ENCODE results near the gene SLC50A1. TPM values are rescaled to one million over a fixed set of nuclear protein-coding genes. Genes with fewer than 3 reads are reported as not detected.

The SLC50A1 gene
- polyA plus RNA-seq, 2 of the 4 experiments (the other 2 are of a cell fraction), result 28.2 to 39.4 TPM

DNA sequence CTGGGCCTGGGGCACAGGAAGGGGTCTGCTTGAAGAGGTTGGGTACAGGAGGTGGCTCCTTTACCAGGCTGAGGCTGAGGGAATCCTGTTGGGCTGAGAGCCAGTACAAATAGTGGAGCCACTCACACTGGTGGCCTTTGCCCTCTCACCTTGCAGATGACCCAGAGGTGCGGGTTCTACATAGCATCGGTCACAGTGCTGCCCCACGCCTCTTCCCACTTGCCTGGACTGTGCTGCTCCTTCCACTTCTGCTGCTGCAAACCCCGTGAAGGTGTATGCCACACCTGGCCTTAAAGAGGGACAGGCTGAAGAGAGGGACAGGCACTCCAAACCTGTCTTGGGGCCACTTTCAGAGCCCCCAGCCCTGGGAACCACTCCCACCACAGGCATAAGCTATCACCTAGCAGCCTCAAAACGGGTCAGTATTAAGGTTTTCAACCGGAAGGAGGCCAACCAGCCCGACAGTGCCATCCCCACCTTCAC, 1.8 kb upstream of the SLC50A1 start:
- H3K4me2 ChIP-seq, result peak overlapping the region; percentile 82; the same call in 2 of the 3 replicates
- 81% methylated on average over 5 of the region's 7 CpGs for WGBS (ENCODE audit: missing lambda C conversion rate)
- FAIRE-seq, result no peak

DNA sequence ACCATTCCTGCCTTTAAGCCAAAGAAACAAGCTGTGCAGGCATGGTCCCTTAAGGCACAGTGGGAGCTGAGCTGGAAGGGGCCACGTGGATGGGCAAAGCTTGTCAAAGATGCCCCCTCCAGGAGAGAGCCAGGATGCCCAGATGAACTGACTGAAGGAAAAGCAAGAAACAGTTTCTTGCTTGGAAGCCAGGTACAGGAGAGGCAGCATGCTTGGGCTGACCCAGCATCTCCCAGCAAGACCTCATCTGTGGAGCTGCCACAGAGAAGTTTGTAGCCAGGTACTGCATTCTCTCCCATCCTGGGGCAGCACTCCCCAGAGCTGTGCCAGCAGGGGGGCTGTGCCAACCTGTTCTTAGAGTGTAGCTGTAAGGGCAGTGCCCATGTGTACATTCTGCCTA, 1.3 kb upstream of the SLC50A1 start:
- peaks cover 46% of the 10 kb centered on the region for H3K4me1 ChIP-seq
- no peaks in the 10 kb centered on the region for H3K9me3 ChIP-seq
- ChIA-PET CTCF (interaction anchor here (1.5 to 19.7 kb wide), 8 partner anchors 9 to 90 kb away, joined by 3 to 309 read pairs (median 21); partner anchors contain the start of gene KRTCAP2), POLR2A (interaction anchor here (1.0 to 1.2 kb wide), 2 partner anchors 8 to 10 kb away, joined by 4 to 8 read pairs; no protein-coding TSS in a partner anchor)
- no peak for FAIRE-seq
- 0 out of 3 replicates have a peak overlapping the region, but pooled peaks have one; percentile 60 for H3K4me3 ChIP-seq
- peak overlapping the region; percentile 90 to 92 for H3K27ac ChIP-seq
- 50% methylated on average over 1 of the region's 1 CpG for WGBS (ENCODE audit: missing lambda C conversion rate)
- DNase-seq (ENCODE audit: low read depth in 1 of 2, low spot score in 1 of 2), result no peak
- H3K4me2 ChIP-seq, result peak overlapping the region; percentile 82
- TF ChIP-seq RFX5 (IDR thresholded peaks at IDR 0.05), result no peak
- ATAC-seq, result peak in 1 of 2 experiments; percentile 3; a peak in 2 of 6 replicates

More for the DNA sequence above, 1.8 kb upstream of the SLC50A1 start:
- TF ChIP-seq POLR2AphosphoS2 (conservative IDR thresholded peaks at IDR 0.05; ENCODE audit: low read length) (no peak), EHF (CRISPR knock-in tag; IDR thresholded peaks at IDR 0.05) (no peak), KDM5A (IDR thresholded peaks at IDR 0.05) (no peak), MYC (IDR thresholded peaks at IDR 0.05; ENCODE audit: borderline replicate concordance, low read length) (no peak), CHD4 (IDR thresholded peaks at IDR 0.05; ENCODE audit: borderline replicate concordance) (no peak), RAD21 (conservative IDR thresholded peaks at IDR 0.05 in 1 of 2, IDR thresholded peaks at IDR 0.05 in 1 of 2) (no peak), TFCP2L1 (CRISPR knock-in tag; IDR thresholded peaks at IDR 0.05) (no peak), MAFK (IDR thresholded peaks at IDR 0.05; ENCODE audit: partially characterized antibody) (no peak), CBX2 (IDR thresholded peaks at IDR 0.05; ENCODE audit: borderline replicate concordance, low read depth) (no peak), FOSB (CRISPR knock-in tag; IDR thresholded peaks at IDR 0.05) (no peak), JUNB (IDR thresholded peaks at IDR 0.05) (no peak), ZFP36 (IDR thresholded peaks at IDR 0.05; ENCODE audit: borderline replicate concordance, partially characterized antibody) (no peak)
- TF ChIP-seq, protein P1, sequence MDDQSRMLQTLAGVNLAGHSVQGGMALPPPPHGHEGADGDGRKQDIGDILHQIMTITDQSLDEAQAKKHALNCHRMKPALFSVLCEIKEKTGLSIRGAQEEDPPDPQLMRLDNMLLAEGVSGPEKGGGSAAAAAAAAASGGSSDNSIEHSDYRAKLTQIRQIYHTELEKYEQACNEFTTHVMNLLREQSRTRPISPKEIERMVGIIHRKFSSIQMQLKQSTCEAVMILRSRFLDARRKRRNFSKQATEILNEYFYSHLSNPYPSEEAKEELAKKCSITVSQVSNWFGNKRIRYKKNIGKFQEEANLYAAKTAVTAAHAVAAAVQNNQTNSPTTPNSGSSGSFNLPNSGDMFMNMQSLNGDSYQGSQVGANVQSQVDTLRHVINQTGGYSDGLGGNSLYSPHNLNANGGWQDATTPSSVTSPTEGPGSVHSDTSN (IDR thresholded peaks at IDR 0.05), result no peak
- TF ChIP-seq, protein P2, sequence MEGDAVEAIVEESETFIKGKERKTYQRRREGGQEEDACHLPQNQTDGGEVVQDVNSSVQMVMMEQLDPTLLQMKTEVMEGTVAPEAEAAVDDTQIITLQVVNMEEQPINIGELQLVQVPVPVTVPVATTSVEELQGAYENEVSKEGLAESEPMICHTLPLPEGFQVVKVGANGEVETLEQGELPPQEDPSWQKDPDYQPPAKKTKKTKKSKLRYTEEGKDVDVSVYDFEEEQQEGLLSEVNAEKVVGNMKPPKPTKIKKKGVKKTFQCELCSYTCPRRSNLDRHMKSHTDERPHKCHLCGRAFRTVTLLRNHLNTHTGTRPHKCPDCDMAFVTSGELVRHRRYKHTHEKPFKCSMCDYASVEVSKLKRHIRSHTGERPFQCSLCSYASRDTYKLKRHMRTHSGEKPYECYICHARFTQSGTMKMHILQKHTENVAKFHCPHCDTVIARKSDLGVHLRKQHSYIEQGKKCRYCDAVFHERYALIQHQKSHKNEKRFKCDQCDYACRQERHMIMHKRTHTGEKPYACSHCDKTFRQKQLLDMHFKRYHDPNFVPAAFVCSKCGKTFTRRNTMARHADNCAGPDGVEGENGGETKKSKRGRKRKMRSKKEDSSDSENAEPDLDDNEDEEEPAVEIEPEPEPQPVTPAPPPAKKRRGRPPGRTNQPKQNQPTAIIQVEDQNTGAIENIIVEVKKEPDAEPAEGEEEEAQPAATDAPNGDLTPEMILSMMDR (IDR thresholded peaks at IDR 0.05), result no peak
- TF ChIP-seq, protein P3, sequence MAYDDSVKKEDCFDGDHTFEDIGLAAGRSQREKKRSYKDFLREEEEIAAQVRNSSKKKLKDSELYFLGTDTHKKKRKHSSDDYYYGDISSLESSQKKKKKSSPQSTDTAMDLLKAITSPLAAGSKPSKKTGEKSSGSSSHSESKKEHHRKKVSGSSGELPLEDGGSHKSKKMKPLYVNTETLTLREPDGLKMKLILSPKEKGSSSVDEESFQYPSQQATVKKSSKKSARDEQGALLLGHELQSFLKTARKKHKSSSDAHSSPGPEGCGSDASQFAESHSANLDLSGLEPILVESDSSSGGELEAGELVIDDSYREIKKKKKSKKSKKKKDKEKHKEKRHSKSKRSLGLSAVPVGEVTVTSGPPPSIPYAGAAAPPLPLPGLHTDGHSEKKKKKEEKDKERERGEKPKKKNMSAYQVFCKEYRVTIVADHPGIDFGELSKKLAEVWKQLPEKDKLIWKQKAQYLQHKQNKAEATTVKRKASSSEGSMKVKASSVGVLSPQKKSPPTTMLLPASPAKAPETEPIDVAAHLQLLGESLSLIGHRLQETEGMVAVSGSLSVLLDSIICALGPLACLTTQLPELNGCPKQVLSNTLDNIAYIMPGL (CRISPR knock-in tag; IDR thresholded peaks at IDR 0.05; ENCODE audit: borderline replicate concordance), result no peak
- ChIA-PET POLR2A (no interaction called here), CTCF (interaction anchor here (0.9 to 19.7 kb wide), 10 partner anchors 8 to 116 kb away, joined by 3 to 309 read pairs (median 8); partner anchors contain the start of gene KRTCAP2)
- H3K4me3 ChIP-seq, result no peak overlapping the region
- no peak for DNase-seq (ENCODE audit: low read depth in 1 of 2, low spot score in 1 of 2)
- H3K4me1 ChIP-seq, result peaks cover 47% of the 10 kb centered on the region
- ATAC-seq, result no peak
- peak overlapping the region in 1 of 2 experiments; percentile 90; a peak in 1 of 6 replicates for H3K27ac ChIP-seq
- no peaks in the 10 kb centered on the region for H3K9me3 ChIP-seq

DNA sequence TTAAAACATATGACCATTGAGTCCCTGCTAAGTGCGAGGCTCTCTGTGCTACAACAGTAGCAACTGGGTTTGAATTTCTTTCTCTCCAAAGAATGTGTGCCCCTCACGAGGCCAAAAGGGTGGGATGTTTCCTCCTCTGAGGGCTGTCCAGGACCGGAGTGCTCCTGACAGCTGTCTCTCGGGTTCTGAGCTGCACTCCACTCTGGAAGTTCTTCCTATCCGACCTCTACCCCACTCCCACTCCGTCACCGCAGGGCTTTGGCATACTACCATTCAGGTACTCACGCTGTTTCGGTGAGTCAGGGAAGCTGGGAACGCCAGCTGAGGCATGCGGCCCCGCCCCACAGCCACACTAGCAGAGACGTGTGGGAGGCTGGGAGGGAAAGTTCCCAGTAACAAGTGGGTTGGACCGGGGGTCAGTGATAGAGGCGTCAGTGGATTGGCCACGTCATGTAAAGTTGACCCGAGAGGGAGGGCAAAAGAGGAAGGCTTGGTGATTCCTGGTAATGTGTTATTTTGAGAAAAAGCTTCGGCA, 705 bp upstream of the SLC50A1 start:
- Histone ChIP-seq H3K9me3 (no peaks in the 10 kb centered on the region), H3K4me3 (peak overlapping the region; percentile 60), H3K27ac (peak overlapping the region; percentile 90 to 92), H3K4me2 (peak overlapping the region; percentile 82), H3K4me1 (peaks cover 40% of the 10 kb centered on the region)
- DNase-seq (ENCODE audit: low read depth in 1 of 2, low spot score in 1 of 2), result peak; percentile 93 to 94
- no peak for FAIRE-seq
- peak; percentile 75 to 82 for ATAC-seq
- ChIA-PET CTCF (interaction anchor here (0.8 to 19.7 kb wide), 10 partner anchors 9 to 90 kb away, joined by 3 to 309 read pairs (median 7); partner anchors contain the start of gene KRTCAP2), POLR2A (interaction anchor here (0.6 to 1.3 kb wide), 6 partner anchors 8 to 160 kb away, joined by 3 to 8 read pairs (median 4); partner anchors contain the start of genes CKS1B and KRTCAP2)
- 9% methylated on average over 18 of the region's 18 CpGs for WGBS (ENCODE audit: missing lambda C conversion rate)
- TF ChIP-seq ZFP36 (IDR thresholded peaks at IDR 0.05; ENCODE audit: borderline replicate concordance, partially characterized antibody) (no peak), ESRRA (IDR thresholded peaks at IDR 0.05; ENCODE audit: borderline replicate concordance, low read length) (no peak), NR3C1 (IDR thresholded peaks at IDR 0.05) (no peak), POLR2AphosphoS2 (conservative IDR thresholded peaks at IDR 0.05; ENCODE audit: low read length) (0 out of 2 replicates have a peak, but pooled peaks have one; percentile 67), FOSL2 (IDR thresholded peaks at IDR 0.05) (no peak), FOSL2 (CRISPR knock-in tag; IDR thresholded peaks at IDR 0.05) (peak; percentile 80), TP53 (CRISPR knock-in tag; IDR thresholded peaks at IDR 0.05) (no peak), NPAS2 (CRISPR knock-in tag; IDR thresholded peaks at IDR 0.05; ENCODE audit: borderline replicate concordance) (no peak), EHMT2 (IDR thresholded peaks at IDR 0.05; ENCODE audit: low read depth) (no peak), MAFK (IDR thresholded peaks at IDR 0.05; ENCODE audit: partially characterized antibody) (peak; percentile 39), CBX8 (IDR thresholded peaks at IDR 0.05) (no peak), RCOR1 (IDR thresholded peaks at IDR 0.05; ENCODE audit: low read depth, low read length) (no peak)
- TF ChIP-seq, protein P4, sequence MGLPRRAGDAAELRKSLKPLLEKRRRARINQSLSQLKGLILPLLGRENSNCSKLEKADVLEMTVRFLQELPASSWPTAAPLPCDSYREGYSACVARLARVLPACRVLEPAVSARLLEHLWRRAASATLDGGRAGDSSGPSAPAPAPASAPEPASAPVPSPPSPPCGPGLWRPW (IDR thresholded peaks at IDR 0.05), result no peak
- TF ChIP-seq, protein P3 (CRISPR knock-in tag; IDR thresholded peaks at IDR 0.05; ENCODE audit: borderline replicate concordance), result no peak

Data from A549 (cell line).